ENCODE measurements around the gene CWC15.
"Not testable (repeated sequence)": the region's sequence is repeated elsewhere in the genome, so short reads cannot be mapped to it uniquely, and the experiment has no call there.

Gene CWC15

GRCh38 chr11:94973099-94973968 is at the start of gene CWC15, which contains the start of gene KDM4D:
TSS of gene CWC15 (minus strand) at chr11:94973556. CDS start at chr11:94972185, 1,371 bp downstream.
TSS of gene KDM4D (plus strand) at chr11:94973709. CDS start at chr11:94997373, 23,664 bp downstream.
- FAIRE-seq: peak; percentile 95

GRCh38 chr11:95021468-95021867 is 48.1 kb upstream of the CWC15 start:
- not testable (repeated sequence) for FAIRE-seq

GRCh38 chr11:95016139-95016538 is 42.8 kb upstream of the CWC15 start:
- no peak for FAIRE-seq

- FAIRE-seq: no peak
Observed at GRCh38 chr11:95014184-95014821, 40.9 kb upstream of the CWC15 start.

GRCh38 chr11:95011376-95011775 is 38.0 kb upstream of the CWC15 start:
- no peak for FAIRE-seq

GRCh38 chr11:95005642-95006041 is 32.3 kb upstream of the CWC15 start:
- FAIRE-seq: no peak

GRCh38 chr11:95003716-95004115 is 30.4 kb upstream of the CWC15 start:
- FAIRE-seq: no peak

- FAIRE-seq: no peak
Observed at GRCh38 chr11:94998285-94998684, 24.9 kb upstream of the CWC15 start.

GRCh38 chr11:94997437-94997836 is 24.1 kb upstream of the CWC15 start:
- no peak for FAIRE-seq

GRCh38 chr11:94993400-94993943 is 20.1 kb upstream of the CWC15 start:
- FAIRE-seq: no peak

- no peak for FAIRE-seq
Observed at GRCh38 chr11:94988748-94989147, 15.4 kb upstream of the CWC15 start.

GRCh38 chr11:94987378-94987777 is 14.0 kb upstream of the CWC15 start:
- FAIRE-seq: no peak

- no peak for FAIRE-seq
Observed at GRCh38 chr11:94975599-94975998, 2.2 kb upstream of the CWC15 start.

- FAIRE-seq: no peak
Observed at GRCh38 chr11:94974178-94974577, 822 bp upstream of the CWC15 start.

GRCh38 chr11:94972700-94973098 is 657 bp downstream of the CWC15 start:
- no peak for FAIRE-seq

- no peak for FAIRE-seq
Observed at GRCh38 chr11:94968334-94968958, 4.9 kb downstream of the CWC15 start.

GRCh38 chr11:94964934-94965333 is 8.4 kb downstream of the CWC15 start:
- no peak for FAIRE-seq

- FAIRE-seq: no peak
Observed at GRCh38 chr11:94961255-94961654, 12.1 kb downstream of the CWC15 start.

GRCh38 chr11:94960488-94960887 is 12.9 kb downstream of the CWC15 start:
- FAIRE-seq: no peak

- FAIRE-seq: no peak
Observed at GRCh38 chr11:94959179-94959578, 14.2 kb downstream of the CWC15 start.

GRCh38 chr11:94958121-94958696 is 15.1 kb downstream of the CWC15 start:
- no peak for FAIRE-seq

- FAIRE-seq: no peak
Observed at GRCh38 chr11:94956963-94957362, 16.4 kb downstream of the CWC15 start.

GRCh38 chr11:94954753-94955152 is 18.6 kb downstream of the CWC15 start:
- no peak for FAIRE-seq

Measured in islet of Langerhans (tissue), 1 donor.